AG04449 (cell line): Measurements from ENCODE around the gene FHOD3.

ENCODE experiments used
- CTCF ChIA-PET: fragments of 350-600 bp; formaldehyde crosslinking; extraction: SDS; loops from one replicate; lab custom pipeline; 2021; ENCODE audit warnings: antibody characterized with exemption; lab: Yijun Ruan, JAX
- POLR2A ChIA-PET: fragments of 400-600, 350-600 bp; formaldehyde crosslinking; extraction: SDS; loops from one replicate; lab custom pipeline; 2020; ENCODE audit warnings: antibody characterized with exemption, inconsistent platforms; lab: Yijun Ruan, JAX
- DNase-seq: peaks from one replicate; pipeline ENCODE4 v3.0.0-alpha.2; 2010; ENCODE audit warnings: low read depth, low spot score
- H3K4me3 ChIP-seq: 2 replicates; pipeline ENCODE4 v1.5.1; 2011; ENCODE audit warnings: low read depth, mild to moderate bottlenecking, control low read depth, low read length
- CTCF ChIP-seq: IDR thresholded peaks from one replicate; pipeline ENCODE4 v1.5.1; 2011; ENCODE audit warnings: mild to moderate bottlenecking, moderate library complexity, low read length, control low read depth, inconsistent platforms; ENCODE audit not compliant: insufficient read depth; ENCODE audit errors: missing control alignments

FHOD3 gene

GRCh38 chr18:36650266-36650665 is 352.8 kb downstream of the FHOD3 start:
- ChIA-PET CTCF (interaction anchor here (1.1 to 1.6 kb wide), 3 partner anchors 11 to 554 kb away, joined by 3 read pairs; no protein-coding TSS in a partner anchor), POLR2A (no interaction called here)
- DNase-seq = no peak
- no peak for TF ChIP-seq CTCF
- no peak overlapping the region for H3K4me3 ChIP-seq

GRCh38 chr18:36650906-36651305 is 353.4 kb downstream of the FHOD3 start:
- H3K4me3 ChIP-seq = no peak overlapping the region
- POLR2A ChIA-PET = no interaction called here
- TF ChIP-seq CTCF = no peak
- no peak for DNase-seq
- CTCF ChIA-PET = interaction anchor here (1.1 to 1.6 kb wide), 3 partner anchors 11 to 555 kb away, joined by 3 read pairs; no protein-coding TSS in a partner anchor

- no peak overlapping the region for H3K4me3 ChIP-seq
- TF ChIP-seq CTCF = no peak
- POLR2A ChIA-PET = no interaction called here
- no peak for DNase-seq
- CTCF ChIA-PET = no interaction called here
Measured at GRCh38 chr18:36652503-36652902, 355.0 kb downstream of the FHOD3 start.

GRCh38 chr18:36653141-36653869 is 355.8 kb downstream of the FHOD3 start:
- DNase-seq = no peak
- POLR2A ChIA-PET = no interaction called here
- no peak overlapping the region for H3K4me3 ChIP-seq
- CTCF ChIA-PET = interaction anchor here (1.7 kb wide), 1 partner anchor 34 kb away, joined by 12 read pairs; no protein-coding TSS in a partner anchor
- TF ChIP-seq CTCF = no peak

- no peak for DNase-seq
- ChIA-PET CTCF (interaction anchor here (1.4 to 1.7 kb wide), 2 partner anchors 9 to 34 kb away, joined by 6 to 12 read pairs; no protein-coding TSS in a partner anchor), POLR2A (no interaction called here)
- TF ChIP-seq CTCF = no peak
- H3K4me3 ChIP-seq = no peak overlapping the region
Measured at GRCh38 chr18:36653870-36654269, 356.4 kb downstream of the FHOD3 start.

- POLR2A ChIA-PET = no interaction called here
- no peak for TF ChIP-seq CTCF
- CTCF ChIA-PET = interaction anchor here (0.7 to 1.7 kb wide), 4 partner anchors 8 to 297 kb away, joined by 3 to 12 read pairs (median 4); no protein-coding TSS in a partner anchor
- DNase-seq = no peak
- H3K4me3 ChIP-seq = no peak overlapping the region
Measured at GRCh38 chr18:36655074-36655473, 357.6 kb downstream of the FHOD3 start.
